RPMI8226 (cell line): ENCODE results near the gene ANKS3.
A peak's percentile ranks its signal among the peaks of the same experiment; 100 is the strongest.
"Not testable (repeated sequence)": the region's sequence is repeated elsewhere in the genome, so short reads cannot be mapped to it uniquely, and the experiment has no call there.

Experiments used
- DNase-seq: peaks from one replicate; pipeline ENCODE4 v3.0.0-alpha.2; 2015

ANKS3 gene

DNA sequence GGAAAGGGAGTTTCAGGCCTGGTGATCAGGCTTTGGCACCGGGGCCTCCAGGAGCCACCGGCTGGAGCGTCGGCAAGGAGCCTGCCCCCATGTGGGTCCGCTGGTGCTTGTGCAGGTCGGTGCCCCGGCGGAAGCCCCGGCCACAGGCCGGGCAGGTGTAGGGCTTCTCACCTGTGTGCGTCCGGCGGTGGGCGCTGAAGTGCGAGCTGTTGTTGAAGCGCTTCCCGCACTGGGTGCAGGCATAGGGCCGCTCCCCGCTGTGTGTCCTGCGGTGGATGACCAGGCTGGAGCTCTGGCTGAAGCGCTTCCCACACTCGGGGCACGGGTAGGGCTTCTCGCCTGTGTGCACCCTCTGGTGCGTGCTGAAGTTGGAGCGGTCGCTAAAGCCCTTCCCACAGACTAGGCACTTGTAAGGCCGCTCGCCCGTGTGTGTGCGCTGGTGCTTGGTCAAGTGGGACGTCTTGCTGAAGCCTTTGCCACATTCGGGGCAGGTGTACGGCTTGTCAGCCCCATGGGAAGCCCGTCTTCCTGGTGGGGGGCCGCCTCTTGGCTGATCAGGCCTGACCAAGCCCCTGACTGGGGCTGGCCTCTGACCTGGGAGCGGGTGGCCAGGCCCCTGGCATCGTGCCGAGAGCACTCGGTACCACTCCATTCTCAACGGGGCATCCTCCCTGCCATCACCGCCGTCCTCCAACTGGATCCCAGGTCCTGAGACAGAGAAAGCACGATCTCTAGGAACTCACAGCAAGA, 18.5 kb upstream of the ANKS3 start:
- DNase-seq: no peak

- no peak for DNase-seq
Measured at GRCh38 chr16:4750896-4751295, 16.8 kb upstream of the ANKS3 start.

DNA sequence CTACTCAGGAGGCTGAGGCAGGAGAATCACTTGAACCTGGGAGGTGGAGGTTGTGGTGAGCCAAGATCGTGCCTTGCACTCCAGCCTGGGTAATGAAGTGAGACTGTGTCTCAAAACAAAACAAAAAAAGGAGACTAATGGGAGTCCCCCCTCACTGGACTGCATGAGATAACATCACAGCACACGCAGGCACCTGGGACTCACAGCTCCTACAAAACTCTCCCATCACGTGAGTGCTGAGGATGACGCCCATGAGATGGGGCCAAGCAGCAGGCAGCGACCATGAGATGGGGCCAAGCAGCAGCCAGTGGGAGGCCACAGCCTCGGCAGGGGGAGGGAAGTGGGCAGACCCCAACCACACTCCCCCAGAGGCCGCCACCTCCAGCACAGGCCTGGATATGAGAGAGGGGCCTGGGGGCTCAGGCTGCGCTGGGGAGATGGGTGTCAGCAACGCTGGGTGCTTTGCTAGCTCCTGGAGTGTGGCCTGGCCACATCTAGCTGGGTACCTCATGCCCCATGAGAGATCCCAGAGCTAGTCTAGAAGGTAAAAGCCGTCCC, 15.7 kb upstream of the ANKS3 start:
- no peak for DNase-seq

GRCh38 chr16:4748682-4749411, 14.8 kb upstream of the ANKS3 start:
- DNase-seq: no peak

GRCh38 chr16:4747906-4748681, 14.0 kb upstream of the ANKS3 start:
- DNase-seq: no peak

GRCh38 chr16:4746991-4747574, 13.0 kb upstream of the ANKS3 start:
- no peak for DNase-seq

DNA sequence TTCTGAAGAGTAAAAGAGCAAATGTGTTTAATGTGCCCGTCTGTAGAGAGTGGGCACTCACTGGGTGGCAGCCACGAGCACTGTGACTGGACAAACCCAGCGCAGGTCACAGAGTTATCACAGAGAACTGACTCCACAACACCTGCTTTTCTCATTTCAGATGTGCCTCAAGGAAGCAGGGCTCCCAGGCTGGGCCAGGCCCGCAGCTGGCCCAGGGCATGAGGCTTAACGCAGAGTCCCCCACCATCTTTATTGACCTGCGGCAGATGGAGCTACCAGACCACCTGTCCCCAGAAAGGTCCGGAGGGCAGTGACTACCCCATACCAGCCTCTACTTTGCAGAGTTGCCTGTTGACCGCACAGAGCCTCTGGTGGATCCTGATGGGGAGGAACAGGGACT, 12.1 kb upstream of the ANKS3 start:
- DNase-seq: no peak

GRCh38 chr16:4745274-4745569, 11.2 kb upstream of the ANKS3 start:
- DNase-seq: no peak

GRCh38 chr16:4744555-4745273, 10.6 kb upstream of the ANKS3 start:
- DNase-seq: no peak

DNA sequence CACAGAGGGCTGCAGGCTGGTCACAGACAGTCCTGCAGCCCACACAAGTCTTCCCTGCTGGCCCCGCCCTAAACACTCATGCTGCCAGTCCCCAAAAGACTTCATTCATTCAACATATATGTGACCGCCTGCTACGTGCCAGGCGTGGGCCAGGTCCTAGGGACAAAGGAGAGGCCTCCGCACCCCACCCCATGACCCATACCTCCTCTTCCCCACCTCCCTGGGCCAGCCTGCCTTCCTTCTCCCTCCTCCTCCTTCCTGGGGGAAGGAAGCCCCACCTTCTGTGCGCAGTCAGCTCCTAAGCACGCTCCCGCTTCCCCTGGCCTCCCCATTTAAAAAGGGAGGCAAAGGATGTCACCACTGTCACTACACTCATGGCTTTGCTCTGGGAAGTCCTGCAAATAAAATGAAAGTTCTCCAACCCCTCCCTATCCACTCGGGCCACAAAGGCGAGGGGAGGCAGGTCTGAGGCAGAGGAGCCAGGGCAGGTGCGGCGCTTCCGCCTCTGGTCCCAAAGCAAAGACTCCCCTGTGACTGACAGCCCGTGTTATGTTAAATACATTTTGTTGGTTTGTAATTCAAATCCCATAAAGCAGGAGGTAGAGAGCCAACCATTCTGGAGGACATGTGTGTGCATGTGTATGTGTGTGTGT, 9.3 kb upstream of the ANKS3 start:
- no peak for DNase-seq

DNA sequence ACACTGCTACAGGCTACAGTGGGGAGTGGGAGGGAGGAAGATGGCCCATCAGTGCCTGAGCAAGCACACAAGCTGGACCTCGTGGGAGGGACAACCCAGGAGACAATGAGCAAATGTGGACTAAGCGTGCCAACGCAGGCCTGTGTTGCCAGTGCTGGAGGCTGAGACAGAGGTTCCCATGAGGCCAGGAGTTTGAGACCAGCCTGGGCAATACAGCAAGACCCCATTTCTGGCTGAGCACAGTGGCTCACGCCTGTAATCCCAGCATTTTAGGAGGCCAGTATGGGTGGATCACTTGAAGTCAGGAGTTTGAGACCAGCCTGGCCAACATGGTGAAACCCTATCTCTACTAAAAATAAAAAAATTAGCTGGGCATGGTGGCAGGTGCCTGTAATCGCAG, 4.3 kb upstream of the ANKS3 start:
- not testable (repeated sequence) for DNase-seq

GRCh38 chr16:4737545-4737944, 3.5 kb upstream of the ANKS3 start:
- no peak for DNase-seq

- no peak for DNase-seq
Measured at GRCh38 chr16:4736546-4736945, 2.5 kb upstream of the ANKS3 start.

DNA sequence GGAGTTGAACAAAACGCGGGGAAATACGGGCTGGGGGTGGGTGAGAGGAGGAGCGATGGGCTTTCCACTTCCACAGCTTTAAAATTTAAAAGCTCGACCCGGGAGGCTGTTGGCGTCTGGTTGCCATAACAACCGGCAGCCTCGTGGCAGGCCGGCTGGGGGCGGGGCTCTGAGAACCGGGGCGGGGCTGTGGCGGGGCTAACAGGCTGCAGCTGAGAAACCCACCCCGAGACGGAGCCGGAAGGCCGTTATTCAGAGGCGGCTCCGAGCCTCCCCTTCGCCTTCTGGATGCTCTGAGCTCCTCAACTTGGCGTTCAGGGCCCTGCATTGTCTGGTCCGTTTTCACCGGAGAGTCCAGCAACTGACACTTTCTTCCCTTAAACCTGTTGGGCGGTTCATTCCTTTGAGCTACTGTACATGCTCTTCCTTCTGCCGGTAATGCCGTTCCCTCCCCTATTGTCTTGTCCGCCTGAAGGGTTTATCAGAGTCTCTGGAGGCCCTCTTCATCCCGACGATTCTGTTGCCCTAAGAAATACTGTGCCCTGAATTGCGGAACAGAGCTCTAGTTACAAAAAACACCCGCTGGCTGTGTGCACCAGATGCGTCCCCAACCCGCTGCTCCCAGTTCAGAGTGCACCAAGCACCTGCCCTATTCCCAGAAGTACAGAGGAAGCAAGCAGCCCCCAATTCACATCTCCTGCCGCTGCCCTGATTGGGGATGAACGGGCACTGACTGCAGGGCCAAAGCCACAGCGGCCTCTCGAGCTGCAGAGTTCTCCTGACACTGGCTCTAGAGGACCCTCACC, 862 bp upstream of the ANKS3 start:
- peak; percentile 92 for DNase-seq

GRCh38 chr16:4733747-4734062, 366 bp downstream of the ANKS3 start:
- no peak for DNase-seq

GRCh38 chr16:4733211-4733742, 794 bp downstream of the ANKS3 start:
- DNase-seq: no peak

GRCh38 chr16:4729876-4730275, 4.2 kb downstream of the ANKS3 start:
- no peak for DNase-seq

DNA sequence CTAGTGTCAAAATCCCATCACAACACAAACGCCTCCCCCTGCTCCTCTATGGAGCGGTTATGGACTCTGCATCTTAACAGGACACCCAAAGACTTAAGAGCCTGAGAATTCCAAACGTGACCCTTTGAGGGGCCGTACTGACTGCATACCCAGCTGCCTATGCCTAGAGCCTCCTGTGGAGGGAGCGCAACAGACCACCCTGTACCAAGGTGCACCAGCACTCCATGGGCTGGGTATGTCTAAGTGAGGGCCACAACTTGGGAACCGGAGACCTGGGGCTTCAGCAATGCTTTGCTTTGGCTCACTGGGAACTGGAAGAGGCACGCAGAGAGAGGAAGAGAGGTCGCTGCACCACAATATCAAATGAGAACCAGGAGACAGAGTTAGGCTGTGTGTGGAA, 5.4 kb downstream of the ANKS3 start:
- DNase-seq: no peak

GRCh38 chr16:4726616-4727015, 7.5 kb downstream of the ANKS3 start:
- DNase-seq: no peak

DNA sequence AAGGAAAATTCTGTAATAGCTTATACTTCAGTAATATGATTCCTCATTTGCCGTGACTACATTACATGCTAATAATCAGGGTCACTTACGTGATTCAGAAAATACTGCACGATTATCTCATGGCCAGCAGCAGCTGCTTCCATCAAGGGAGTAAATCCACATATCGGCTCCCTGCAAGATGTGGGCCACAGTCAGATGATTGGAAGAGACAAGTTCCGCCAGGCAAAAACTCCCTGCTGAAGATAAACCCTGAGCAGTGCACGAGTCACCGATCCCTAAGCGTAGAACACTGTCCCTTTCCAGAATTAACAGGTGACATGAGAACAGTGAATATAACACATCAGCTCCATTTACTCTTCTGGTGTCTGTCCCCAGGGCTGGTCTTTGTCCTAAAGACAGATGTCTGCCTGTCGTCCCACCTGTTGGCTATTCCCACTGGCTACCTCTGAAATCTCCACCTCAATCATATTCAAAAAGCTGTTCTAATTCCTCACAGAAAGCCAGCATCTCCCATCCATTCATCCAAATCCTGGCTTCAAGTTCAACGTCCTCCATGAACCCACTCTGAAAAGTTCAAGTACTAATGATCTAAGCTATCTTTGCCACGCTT, 9.3 kb downstream of the ANKS3 start:
- no peak for DNase-seq
